B cell (primary cell): Measurements from ENCODE around the gene CALN1. TPM values are rescaled to one million over a fixed set of nuclear protein-coding genes. Genes with fewer than 3 reads are reported as not detected.

Source experiments
- ATAC-seq: fragments of 200-7000 bp; cut with Tn5 transposase; one replicate; pipeline ENCODE4 v1.10.0; 2021; ENCODE audit warnings: low read depth, mild to moderate bottlenecking, moderate number of reproducible peaks, moderate library complexity
- CTCF ChIA-PET: fragments of 350-600 bp; sonication (Branson Sonifier 250); formaldehyde crosslinking; loops from one replicate; lab custom pipeline; 2021; ENCODE audit warnings: antibody characterized with exemption, inconsistent platforms; lab: Charles Lee
- POLR2A ChIA-PET: fragments of 350-600 bp; sonication (Branson Sonifier 250); formaldehyde crosslinking; loops from one replicate; lab custom pipeline; 2021; ENCODE audit warnings: antibody characterized with exemption; lab: Charles Lee
- DNase-seq: peaks from one replicate; pipeline ENCODE4 v3.0.0; 2013
- H2AFZ ChIP-seq: 2 replicates; pipeline ENCODE4 v1.6.1; 2012; ENCODE audit warnings: mild to moderate bottlenecking, low read depth, low read length; ENCODE audit not compliant: insufficient read depth, poor library complexity, severe bottlenecking
- H3K27ac ChIP-seq, 2 donors: 1 replicate in 1 of 2; 2 replicates in 1 of 2; pipeline ENCODE4 v1.5.1; 2012 to 2013; ENCODE audit warnings: low read length in 2 of 2, mild to moderate bottlenecking in 2 of 2, moderate library complexity in 1 of 2
- H3K27me3 ChIP-seq, 4 experiments: fragments of 200-600 bp in 1 of 4; sonication (generic) in 1 of 4; replicated peaks in 1 of 4; 1 replicate in 2 of 4; 2 replicates in 2 of 4; pipeline versions ENCODE4 v1.6.1 to v1.7.0; 2013 to 2016; ENCODE audit warnings: low read length in 3 of 4, mild to moderate bottlenecking in 2 of 4, mixed read lengths in 1 of 4, moderate library complexity in 1 of 4; ENCODE audit not compliant: insufficient read depth in 4 of 4, control insufficient read depth in 3 of 4; ENCODE audit errors: control extremely low read depth in 1 of 4
- H3K36me3 ChIP-seq, 2 experiments: replicated peaks in 1 of 2; 1 replicate in 1 of 2; 2 replicates in 1 of 2; pipeline versions ENCODE4 v1.6.1 to v1.7.1; 2013; ENCODE audit warnings: low read length in 1 of 2; ENCODE audit not compliant: insufficient read depth in 2 of 2, control insufficient read depth in 1 of 2; ENCODE audit errors: control extremely low read depth in 1 of 2, extremely low read depth in 1 of 2
- H3K4me1 ChIP-seq, 2 donors: fragments of 200-600 bp in 1 of 2; sonication (generic) in 1 of 2; 1 replicate in 1 of 2; 2 replicates in 1 of 2; pipeline versions ENCODE4 v1.5.1 to v1.6.1; 2013 to 2017; ENCODE audit warnings: low read length in 2 of 2; ENCODE audit not compliant: control insufficient read depth in 2 of 2, insufficient read depth in 2 of 2
- H3K4me2 ChIP-seq: replicated peaks from 2 replicates; pipeline ENCODE3; 2012; ENCODE audit warnings: mild to moderate bottlenecking, low read depth, low read length; ENCODE audit not compliant: poor library complexity, severe bottlenecking
- H3K4me3 ChIP-seq, 5 experiments: fragments of 200-600 bp in 1 of 5; sonication (generic) in 1 of 5; 1 replicate in 3 of 5; 2 replicates in 2 of 5; pipeline versions ENCODE4 v1.5.1 to v1.7.0; 2011 to 2016; ENCODE audit warnings: low read length in 4 of 5, mild to moderate bottlenecking in 4 of 5, low read depth in 2 of 5, control low read depth in 1 of 5, moderate library complexity in 1 of 5; ENCODE audit not compliant: insufficient read depth in 1 of 5; ENCODE audit errors: control extremely low read depth in 1 of 5, extremely low read depth in 1 of 5
- H3K79me2 ChIP-seq: fragments of 200-600 bp; sonication (generic); one replicate; pipeline ENCODE4 v1.6.0; 2016; ENCODE audit warnings: low read length; ENCODE audit not compliant: control insufficient read depth, insufficient read depth
- H3K9ac ChIP-seq: fragments of 200-600 bp; sonication (generic); 2 replicates; pipeline ENCODE4 v1.6.1; 2017; ENCODE audit warnings: mild to moderate bottlenecking, low read length, moderate library complexity
- H3K9me3 ChIP-seq, 3 donors: one replicate each; pipeline versions ENCODE4 v1.6.1 to v1.7.1; 2013; ENCODE audit warnings: low read length in 2 of 3; ENCODE audit not compliant: control insufficient read depth in 2 of 3, insufficient read depth in 1 of 3; ENCODE audit errors: control extremely low read depth in 1 of 3
- H4K20me1 ChIP-seq: 2 replicates; pipeline ENCODE4 v1.6.0; 2012; ENCODE audit warnings: mild to moderate bottlenecking, low read length; ENCODE audit not compliant: insufficient read depth, control insufficient read depth, poor library complexity, severe bottlenecking
- H3K27ac Mint-ChIP-seq: one replicate; pipeline ENCODE4 v1.8.0; 2021; ENCODE audit warnings: mixed read lengths
- H3K27me3 Mint-ChIP-seq: one replicate; pipeline ENCODE4 v1.8.0; 2021; ENCODE audit warnings: mixed read lengths
- H3K4me1 Mint-ChIP-seq: one replicate; pipeline ENCODE4 v1.8.0; 2021; ENCODE audit warnings: mixed read lengths
- H3K4me3 Mint-ChIP-seq: one replicate; pipeline ENCODE4 v1.8.0; 2021; ENCODE audit warnings: mixed read lengths
- H3K9me3 Mint-ChIP-seq: one replicate; pipeline ENCODE4 v1.8.0; 2022; ENCODE audit warnings: mixed read lengths; ENCODE audit not compliant: insufficient read depth
- EZH2 ChIP-seq: IDR thresholded peaks from 2 replicates; pipeline ENCODE4 v1.6.1; 2012; ENCODE audit warnings: borderline replicate concordance, low read depth, mild to moderate bottlenecking, moderate library complexity, low read length; ENCODE audit not compliant: insufficient read depth, poor library complexity, severe bottlenecking
- WGBS: methylation state at CpG from one replicate; pipeline ENCODE4 v1.1.5; 2013; ENCODE audit warnings: missing lambda C conversion rate; ENCODE audit not compliant: insufficient coverage; 5-methylcytosine and 5-hydroxymethylcytosine counted together
- intact Hi-C: fragments of 100-400 bp; cut with micrococcal nuclease; formaldehyde crosslinking; loops from one replicate; pipeline ENCODE4 v1.10.0; 2022
- polyA plus RNA-seq: library from polyadenylated mRNA; depleted of rRNA; stranded (reverse); fragments of >200 nt; gene quantifications from 2 replicates; pipeline ENCODE4 v1.2.3, GENCODE V29; 2012
- total RNA-seq, 2 donors: library from RNA; stranded (reverse); fragments of 120-200 nt in 1 of 2; gene quantifications; 1 replicate in 1 of 2; 2 replicates in 1 of 2; pipeline versions ENCODE4 v1.2.3 to v1.2.4, GENCODE V29; 2013 to 2022
- TF ChIP-seq, protein P1 (sequence below): fragments of 200-600 bp; IDR thresholded peaks from one replicate; pipeline ENCODE4 v1.8.0; 2022; ENCODE audit warnings: antibody characterized with exemption, mild to moderate bottlenecking

The CALN1 gene
- total and polyA plus RNA-seq, 2 donors (not counting 1 experiment from before 2014, with no cell fraction given), result not detected

- Histone ChIP-seq H3K79me2 (no peaks in the 10 kb centered on the region), H3K36me3 (no peaks in the 10 kb centered on the region), H3K27ac (no peak overlapping the region), H3K4me2 (no peak overlapping the region), H3K27me3 (no peaks in the 10 kb centered on the region), H4K20me1 (no peaks in the 10 kb centered on the region), H3K9ac (no peak overlapping the region), H3K4me1 (no peaks in the 10 kb centered on the region), H3K4me3 (no peak overlapping the region), H2AFZ (no peak overlapping the region), H3K9me3 (peaks cover 0 to 10% (median 8%) of the 10 kb centered on the region in 3 donors)
- no peaks in the 10 kb centered on the region for H3K4me1 Mint-ChIP-seq
- no peak overlapping the region for H3K4me3 Mint-ChIP-seq
- no peaks in the 10 kb centered on the region for H3K27me3 Mint-ChIP-seq
- CTCF ChIA-PET, result no interaction called here
- no peak for TF ChIP-seq EZH2
- TF ChIP-seq, protein P1, sequence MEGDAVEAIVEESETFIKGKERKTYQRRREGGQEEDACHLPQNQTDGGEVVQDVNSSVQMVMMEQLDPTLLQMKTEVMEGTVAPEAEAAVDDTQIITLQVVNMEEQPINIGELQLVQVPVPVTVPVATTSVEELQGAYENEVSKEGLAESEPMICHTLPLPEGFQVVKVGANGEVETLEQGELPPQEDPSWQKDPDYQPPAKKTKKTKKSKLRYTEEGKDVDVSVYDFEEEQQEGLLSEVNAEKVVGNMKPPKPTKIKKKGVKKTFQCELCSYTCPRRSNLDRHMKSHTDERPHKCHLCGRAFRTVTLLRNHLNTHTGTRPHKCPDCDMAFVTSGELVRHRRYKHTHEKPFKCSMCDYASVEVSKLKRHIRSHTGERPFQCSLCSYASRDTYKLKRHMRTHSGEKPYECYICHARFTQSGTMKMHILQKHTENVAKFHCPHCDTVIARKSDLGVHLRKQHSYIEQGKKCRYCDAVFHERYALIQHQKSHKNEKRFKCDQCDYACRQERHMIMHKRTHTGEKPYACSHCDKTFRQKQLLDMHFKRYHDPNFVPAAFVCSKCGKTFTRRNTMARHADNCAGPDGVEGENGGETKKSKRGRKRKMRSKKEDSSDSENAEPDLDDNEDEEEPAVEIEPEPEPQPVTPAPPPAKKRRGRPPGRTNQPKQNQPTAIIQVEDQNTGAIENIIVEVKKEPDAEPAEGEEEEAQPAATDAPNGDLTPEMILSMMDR, result no peak
- H3K9me3 Mint-ChIP-seq, result peaks cover 12% of the 10 kb centered on the region
- intact Hi-C loops, result no loop called here
- POLR2A ChIA-PET, result no interaction called here
- no peak overlapping the region for H3K27ac Mint-ChIP-seq
- no peak for ATAC-seq
- no peak for DNase-seq
Observed at GRCh38 chr7:71761336-71761735, 650.8 kb downstream of the CALN1 start.

GRCh38 chr7:71754828-71755227 is 657.3 kb downstream of the CALN1 start:
- Mint-ChIP-seq H3K27me3 (peaks cover 17% of the 10 kb centered on the region), H3K4me3 (no peak overlapping the region), H3K4me1 (no peaks in the 10 kb centered on the region), H3K27ac (no peak overlapping the region), H3K9me3 (peaks cover 8% of the 10 kb centered on the region)
- Histone ChIP-seq H4K20me1 (no peaks in the 10 kb centered on the region), H3K4me2 (no peak overlapping the region), H3K36me3 (no peaks in the 10 kb centered on the region), H3K9me3 (peaks cover 0 to 16% (median 0%) of the 10 kb centered on the region in 3 donors), H3K27ac (no peak overlapping the region), H3K27me3 (peaks cover 0 to 6% (median 0%) of the 10 kb centered on the region in 4 experiments), H3K4me3 (no peak overlapping the region), H3K79me2 (no peaks in the 10 kb centered on the region), H2AFZ (no peak overlapping the region), H3K9ac (no peak overlapping the region), H3K4me1 (no peaks in the 10 kb centered on the region)
- 88% methylated on average over 4 of the region's 4 CpGs for WGBS
- CTCF ChIA-PET, result no interaction called here
- TF ChIP-seq, protein P1, result no peak
- no peak for TF ChIP-seq EZH2
- no peak for ATAC-seq
- intact Hi-C loops, result no loop called here
- no peak for DNase-seq
- POLR2A ChIA-PET, result no interaction called here
